Activated CD4-positive, alpha-beta memory T cell treated with anti-CD3 and anti-CD28 coated beads, Interleukin-2, amount 10 ng/mL, durations not matched to agents 7 days and 5 days (primary cell): ENCODE measurements around the gene AKAP13. TPM values are rescaled to one million over a fixed set of nuclear protein-coding genes. Genes with fewer than 3 reads are reported as not detected.
"Not testable (repeated sequence)": the region's sequence is repeated elsewhere in the genome, so short reads cannot be mapped to it uniquely, and the experiment has no call there.

Experiments used
- CTCF ChIA-PET: fragments of 350-600 bp; sonication (Branson Sonifier 250); formaldehyde crosslinking; loops from one replicate; lab custom pipeline; 2021; ENCODE audit warnings: antibody characterized with exemption, inconsistent platforms; lab: Charles Lee
- POLR2A ChIA-PET: fragments of 350-600 bp; sonication (Branson Sonifier 250); formaldehyde crosslinking; loops from one replicate; lab custom pipeline; 2021; ENCODE audit warnings: antibody characterized with exemption; lab: Charles Lee
- DNase-seq: peaks from one replicate; pipeline ENCODE4 v3.0.0-alpha.2; 2020
- H3K27ac Mint-ChIP-seq: one replicate; pipeline ENCODE4 v1.8.0; 2021; ENCODE audit warnings: mild to moderate bottlenecking, mixed read lengths
- H3K27me3 Mint-ChIP-seq: one replicate; pipeline ENCODE4 v1.8.0; 2021; ENCODE audit warnings: mixed read lengths
- H3K36me3 Mint-ChIP-seq: one replicate; pipeline ENCODE4 v1.8.0; 2021; ENCODE audit warnings: low read depth, mixed read lengths
- H3K4me1 Mint-ChIP-seq: one replicate; pipeline ENCODE4 v1.8.0; 2021; ENCODE audit warnings: mixed read lengths
- H3K4me3 Mint-ChIP-seq: one replicate; pipeline ENCODE4 v1.8.0; 2021; ENCODE audit warnings: mild to moderate bottlenecking, mixed read lengths
- H3K9me3 Mint-ChIP-seq: one replicate; pipeline ENCODE4 v1.8.0; 2021; ENCODE audit warnings: mixed read lengths
- total RNA-seq, 2 experiments: library from RNA; stranded (reverse); gene quantifications; one replicate each; pipeline ENCODE4 v1.2.3, GENCODE V29; 2021

The AKAP13 gene
- total RNA-seq, 2 experiments from 2014 or later, result 153 to 170 TPM

GRCh38 chr15:85530079-85530478 is 149.7 kb downstream of the AKAP13 start:
- no peak overlapping the region for H3K27ac Mint-ChIP-seq
- DNase-seq, result no peak
- no peak overlapping the region for H3K4me3 Mint-ChIP-seq
- ChIA-PET CTCF (no interaction called here), POLR2A (no interaction called here)
- H3K36me3 Mint-ChIP-seq, result peaks cover 42% of the 10 kb centered on the region
- H3K4me1 Mint-ChIP-seq, result peaks cover 25% of the 10 kb centered on the region
- H3K27me3 Mint-ChIP-seq, result no peaks in the 10 kb centered on the region
- H3K9me3 Mint-ChIP-seq, result no peaks in the 10 kb centered on the region

GRCh38 chr15:85531083-85531482 is 150.7 kb downstream of the AKAP13 start:
- Mint-ChIP-seq H3K9me3 (no peaks in the 10 kb centered on the region), H3K27me3 (no peaks in the 10 kb centered on the region), H3K4me3 (no peak overlapping the region), H3K4me1 (peaks cover 23% of the 10 kb centered on the region), H3K27ac (no peak overlapping the region), H3K36me3 (peaks cover 45% of the 10 kb centered on the region)
- no peak for DNase-seq
- ChIA-PET CTCF (no interaction called here), POLR2A (no interaction called here)

- POLR2A ChIA-PET, result no interaction called here
- Mint-ChIP-seq H3K9me3 (no peaks in the 10 kb centered on the region), H3K4me3 (no peak overlapping the region)
Observed at GRCh38 chr15:85532689-85533088, 152.3 kb downstream of the AKAP13 start.

GRCh38 chr15:85534031-85534430 is 153.6 kb downstream of the AKAP13 start:
- peaks cover 31% of the 10 kb centered on the region for H3K36me3 Mint-ChIP-seq
- CTCF ChIA-PET, result no interaction called here
- peaks cover 24% of the 10 kb centered on the region for H3K4me1 Mint-ChIP-seq
- POLR2A ChIA-PET, result no interaction called here
- peak overlapping the region; percentile 24 for H3K27ac Mint-ChIP-seq
- no peak for DNase-seq
- no peaks in the 10 kb centered on the region for H3K27me3 Mint-ChIP-seq
- no peaks in the 10 kb centered on the region for H3K9me3 Mint-ChIP-seq
- no peak overlapping the region for H3K4me3 Mint-ChIP-seq

More at GRCh38 chr15:85532689-85533088, 152.3 kb downstream of the AKAP13 start:
- no peak for DNase-seq
- Mint-ChIP-seq H3K27ac (no peak overlapping the region), H3K36me3 (peaks cover 34% of the 10 kb centered on the region), H3K27me3 (no peaks in the 10 kb centered on the region), H3K4me1 (peaks cover 23% of the 10 kb centered on the region)
- CTCF ChIA-PET, result interaction anchor here (0.8 kb wide), 1 partner anchor 11 kb away, joined by 3 read pairs; no protein-coding TSS in a partner anchor

- H3K4me3 Mint-ChIP-seq, CTCF ChIA-PET, DNase-seq, POLR2A ChIA-PET, H3K27me3 Mint-ChIP-seq, H3K27ac Mint-ChIP-seq, H3K9me3 Mint-ChIP-seq: not testable (repeated sequence)
- Mint-ChIP-seq H3K36me3 (peaks cover 27% of the 10 kb centered on the region), H3K4me1 (peaks cover 41% of the 10 kb centered on the region)
Observed at GRCh38 chr15:85535533-85536330, 155.3 kb downstream of the AKAP13 start.

- Mint-ChIP-seq H3K9me3 (no peaks in the 10 kb centered on the region), H3K27me3 (no peaks in the 10 kb centered on the region), H3K36me3 (peaks cover 27% of the 10 kb centered on the region), H3K4me1 (peaks cover 47% of the 10 kb centered on the region), H3K27ac (no peak overlapping the region), H3K4me3 (no peak overlapping the region)
- no peak for DNase-seq
- CTCF ChIA-PET, result no interaction called here
- POLR2A ChIA-PET, result no interaction called here
Observed at GRCh38 chr15:85536341-85536740, 155.9 kb downstream of the AKAP13 start.

GRCh38 chr15:85539491-85539890 is 159.1 kb downstream of the AKAP13 start:
- Mint-ChIP-seq H3K4me3 (no peak overlapping the region), H3K4me1 (peaks cover 58% of the 10 kb centered on the region), H3K27ac (no peak overlapping the region), H3K36me3 (peaks cover 26% of the 10 kb centered on the region), H3K9me3 (no peaks in the 10 kb centered on the region), H3K27me3 (no peaks in the 10 kb centered on the region)
- POLR2A ChIA-PET, result no interaction called here
- no peak for DNase-seq
- CTCF ChIA-PET, result interaction anchor here (0.7 to 1.3 kb wide), 2 partner anchors 21 to 33 kb away, joined by 3 read pairs; no protein-coding TSS in a partner anchor

- Mint-ChIP-seq H3K4me1 (peaks cover 60% of the 10 kb centered on the region), H3K9me3 (no peaks in the 10 kb centered on the region), H3K27me3 (no peaks in the 10 kb centered on the region), H3K27ac (no peak overlapping the region), H3K36me3 (peaks cover 27% of the 10 kb centered on the region), H3K4me3 (no peak overlapping the region)
- DNase-seq, result no peak
- POLR2A ChIA-PET, result interaction anchor here (1.2 kb wide), 1 partner anchor 15 kb away, joined by 3 read pairs; no protein-coding TSS in a partner anchor
- CTCF ChIA-PET, result interaction anchor here (1.3 kb wide), 1 partner anchor 34 kb away, joined by 3 read pairs; no protein-coding TSS in a partner anchor
Observed at GRCh38 chr15:85540085-85540797, 159.8 kb downstream of the AKAP13 start.

GRCh38 chr15:85541744-85542143 is 161.3 kb downstream of the AKAP13 start:
- Mint-ChIP-seq H3K36me3 (peaks cover 29% of the 10 kb centered on the region), H3K4me1 (peaks cover 67% of the 10 kb centered on the region), H3K9me3 (no peaks in the 10 kb centered on the region), H3K27me3 (no peaks in the 10 kb centered on the region), H3K27ac (no peak overlapping the region), H3K4me3 (no peak overlapping the region)
- peak; percentile 19 for DNase-seq
- ChIA-PET CTCF (interaction anchor here (0.8 to 1.9 kb wide), 5 partner anchors 37 to 245 kb away, joined by 3 to 5 read pairs (median 3); no protein-coding TSS in a partner anchor), POLR2A (interaction anchor here (1.0 to 1.5 kb wide), 5 partner anchors 41 to 211 kb away, joined by 3 to 11 read pairs (median 3); no protein-coding TSS in a partner anchor)

GRCh38 chr15:85542488-85542887 is 162.1 kb downstream of the AKAP13 start:
- H3K27ac Mint-ChIP-seq, result no peak overlapping the region
- H3K4me1 Mint-ChIP-seq, result peaks cover 74% of the 10 kb centered on the region
- H3K4me3 Mint-ChIP-seq, result no peak overlapping the region
- DNase-seq, result no peak
- POLR2A ChIA-PET, result interaction anchor here (1.0 kb wide), 2 partner anchors 82 to 83 kb away, joined by 3 read pairs; no protein-coding TSS in a partner anchor
- CTCF ChIA-PET, result interaction anchor here (1.2 to 1.9 kb wide), 3 partner anchors 39 to 246 kb away, joined by 3 to 5 read pairs (median 5); no protein-coding TSS in a partner anchor
- no peaks in the 10 kb centered on the region for H3K27me3 Mint-ChIP-seq
- H3K36me3 Mint-ChIP-seq, result peaks cover 36% of the 10 kb centered on the region
- no peaks in the 10 kb centered on the region for H3K9me3 Mint-ChIP-seq

GRCh38 chr15:85542895-85543331 is 162.5 kb downstream of the AKAP13 start:
- H3K36me3 Mint-ChIP-seq, result peaks cover 40% of the 10 kb centered on the region
- no peak overlapping the region for H3K4me3 Mint-ChIP-seq
- H3K27me3 Mint-ChIP-seq, result no peaks in the 10 kb centered on the region
- DNase-seq, result no peak
- POLR2A ChIA-PET, result interaction anchor here (1.0 to 1.2 kb wide), 2 partner anchors 83 to 164 kb away, joined by 3 to 4 read pairs; no protein-coding TSS in a partner anchor
- H3K4me1 Mint-ChIP-seq, result peaks cover 76% of the 10 kb centered on the region
- H3K27ac Mint-ChIP-seq, result no peak overlapping the region
- CTCF ChIA-PET, result interaction anchor here (0.6 to 1.9 kb wide), 5 partner anchors 12 to 247 kb away, joined by 3 to 5 read pairs (median 5); no protein-coding TSS in a partner anchor
- no peaks in the 10 kb centered on the region for H3K9me3 Mint-ChIP-seq

GRCh38 chr15:85543741-85544155 is 163.3 kb downstream of the AKAP13 start:
- ChIA-PET CTCF (interaction anchor here (0.6 to 1.4 kb wide), 4 partner anchors 11 to 212 kb away, joined by 3 to 5 read pairs (median 4); no protein-coding TSS in a partner anchor), POLR2A (interaction anchor here (1.0 to 1.2 kb wide), 3 partner anchors 11 to 163 kb away, joined by 3 to 6 read pairs (median 4); no protein-coding TSS in a partner anchor)
- Mint-ChIP-seq H3K4me1 (peaks cover 76% of the 10 kb centered on the region), H3K4me3 (no peak overlapping the region), H3K27me3 (no peaks in the 10 kb centered on the region), H3K9me3 (no peaks in the 10 kb centered on the region), H3K27ac (peak overlapping the region; percentile 7), H3K36me3 (peaks cover 41% of the 10 kb centered on the region)
- DNase-seq, result peak; percentile 18
